ENCODE results near the gene PRR5L. TPM values are rescaled to one million over a fixed set of nuclear protein-coding genes. Genes with fewer than 3 reads are reported as not detected.

Gene PRR5L
- total and polyA plus RNA-seq, 9 of the 15 experiments (the other 6 are each of a cell fraction or from before 2014, with no cell fraction given): 0.11 to 0.60 (median 0.36) TPM; not detected in 2

DNA sequence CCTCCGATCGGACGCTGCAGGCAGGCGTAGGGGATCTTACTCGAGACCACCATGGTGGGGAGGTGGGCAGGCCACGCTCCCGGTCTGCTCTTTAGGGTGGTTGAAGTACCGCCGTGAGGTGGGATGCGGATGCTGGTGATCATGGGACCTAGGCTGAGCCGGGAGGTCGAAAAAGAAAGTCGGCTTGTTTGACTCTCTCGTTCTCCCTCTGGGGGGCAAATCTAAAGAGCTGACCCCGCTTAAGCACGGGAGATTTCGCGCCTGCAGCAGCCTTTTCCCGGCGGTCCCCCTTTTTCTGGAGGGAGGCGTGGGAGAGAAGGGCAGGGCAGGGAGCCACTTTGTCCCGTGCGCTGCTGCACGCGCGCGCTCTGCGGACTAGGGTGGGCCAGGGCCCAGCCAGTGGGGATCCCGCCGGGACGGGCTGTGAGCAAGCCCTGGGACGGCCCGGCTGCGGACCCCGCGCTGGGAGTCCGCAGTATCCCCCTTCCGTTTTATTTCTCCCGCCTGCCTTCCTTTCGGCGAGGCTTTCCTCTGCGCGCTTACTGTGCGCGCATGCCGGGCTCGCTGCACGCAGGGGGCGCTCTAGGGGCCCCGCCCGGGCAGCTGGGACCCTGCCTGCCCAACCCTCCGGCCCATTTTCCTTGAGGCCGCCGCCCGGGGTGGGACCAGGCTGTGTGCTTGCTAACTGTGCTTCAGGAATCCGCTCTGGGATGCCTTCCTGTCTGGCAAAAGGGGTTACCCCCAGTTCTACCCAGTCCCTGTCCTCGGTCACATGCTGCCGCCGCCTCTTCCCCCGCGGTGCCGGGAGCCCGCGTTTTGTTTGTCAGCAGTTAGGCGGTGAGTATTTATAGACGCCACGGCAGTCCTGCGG, 81.0 kb downstream of the PRR5L start:
- Histone ChIP-seq H3K27ac (ENCODE audit: extremely low read depth, low read depth, low read length) (no peak overlapping the region), H3K9me1 (ENCODE audit: control insufficient read depth, insufficient read depth, low read length) (no peaks in the 10 kb centered on the region), H3K4me1 (replicated peaks in 1 of 2; ENCODE audit: control insufficient read depth in 2 of 2, insufficient read depth in 2 of 2, low read length in 2 of 2) (peaks cover 0 to 15% of the 10 kb centered on the region in 2 experiments; a peak in 1 of 5 replicates), H3K27me3 (ENCODE audit: control insufficient read depth in 2 of 2, insufficient read depth in 2 of 2, low read length in 2 of 2) (peaks cover 35 to 38% of the 10 kb centered on the region in 2 experiments), H3K4me2 (ENCODE audit: insufficient read depth, low read length) (no peak overlapping the region), H3K79me2 (ENCODE audit: control insufficient read depth, insufficient read depth, low read length) (no peaks in the 10 kb centered on the region), H3K4me3 (no peak overlapping the region), H2AFZ (ENCODE audit: low read depth, low read length) (no peak overlapping the region), H3K9ac (ENCODE audit: insufficient read depth in 1 of 2, low read depth in 2 of 2, low read length in 2 of 2) (no peak overlapping the region), H4K20me1 (replicated peaks; ENCODE audit: control insufficient read depth, insufficient read depth, low read length) (no peaks in the 10 kb centered on the region), H3K36me3 (ENCODE audit: control insufficient read depth, insufficient read depth, low read length) (no peaks in the 10 kb centered on the region), H3K9me3 (replicated peaks; ENCODE audit: control insufficient read depth, insufficient read depth, low read depth, low read length) (no peaks in the 10 kb centered on the region)
- ChIA-PET POLR2A (interaction anchor here (0.6 to 1.1 kb wide), 2 partner anchors 8 to 27 kb away, joined by 3 read pairs; no protein-coding TSS in a partner anchor), CTCF (ENCODE audit: low intra/inter-chr PET ratio) (no interaction called here)
- TF ChIP-seq, protein P1, sequence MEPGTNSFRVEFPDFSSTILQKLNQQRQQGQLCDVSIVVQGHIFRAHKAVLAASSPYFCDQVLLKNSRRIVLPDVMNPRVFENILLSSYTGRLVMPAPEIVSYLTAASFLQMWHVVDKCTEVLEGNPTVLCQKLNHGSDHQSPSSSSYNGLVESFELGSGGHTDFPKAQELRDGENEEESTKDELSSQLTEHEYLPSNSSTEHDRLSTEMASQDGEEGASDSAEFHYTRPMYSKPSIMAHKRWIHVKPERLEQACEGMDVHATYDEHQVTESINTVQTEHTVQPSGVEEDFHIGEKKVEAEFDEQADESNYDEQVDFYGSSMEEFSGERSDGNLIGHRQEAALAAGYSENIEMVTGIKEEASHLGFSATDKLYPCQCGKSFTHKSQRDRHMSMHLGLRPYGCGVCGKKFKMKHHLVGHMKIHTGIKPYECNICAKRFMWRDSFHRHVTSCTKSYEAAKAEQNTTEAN (CRISPR knock-in tag; IDR thresholded peaks at IDR 0.05): no peak
- TF ChIP-seq, protein P2, sequence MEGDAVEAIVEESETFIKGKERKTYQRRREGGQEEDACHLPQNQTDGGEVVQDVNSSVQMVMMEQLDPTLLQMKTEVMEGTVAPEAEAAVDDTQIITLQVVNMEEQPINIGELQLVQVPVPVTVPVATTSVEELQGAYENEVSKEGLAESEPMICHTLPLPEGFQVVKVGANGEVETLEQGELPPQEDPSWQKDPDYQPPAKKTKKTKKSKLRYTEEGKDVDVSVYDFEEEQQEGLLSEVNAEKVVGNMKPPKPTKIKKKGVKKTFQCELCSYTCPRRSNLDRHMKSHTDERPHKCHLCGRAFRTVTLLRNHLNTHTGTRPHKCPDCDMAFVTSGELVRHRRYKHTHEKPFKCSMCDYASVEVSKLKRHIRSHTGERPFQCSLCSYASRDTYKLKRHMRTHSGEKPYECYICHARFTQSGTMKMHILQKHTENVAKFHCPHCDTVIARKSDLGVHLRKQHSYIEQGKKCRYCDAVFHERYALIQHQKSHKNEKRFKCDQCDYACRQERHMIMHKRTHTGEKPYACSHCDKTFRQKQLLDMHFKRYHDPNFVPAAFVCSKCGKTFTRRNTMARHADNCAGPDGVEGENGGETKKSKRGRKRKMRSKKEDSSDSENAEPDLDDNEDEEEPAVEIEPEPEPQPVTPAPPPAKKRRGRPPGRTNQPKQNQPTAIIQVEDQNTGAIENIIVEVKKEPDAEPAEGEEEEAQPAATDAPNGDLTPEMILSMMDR (IDR thresholded peaks at IDR 0.05 in 2 of 3, conservative IDR thresholded peaks at IDR 0.05 in 1 of 3; ENCODE audit: insufficient read depth in 2 of 3, low read depth in 1 of 3, low read length in 3 of 3): 0 out of 6 replicates have a peak, but pooled peaks of 1 of the 3 experiments have one; percentile 4
- WGBS (ENCODE audit: insufficient coverage, low coverage, missing lambda C conversion rate): 20% methylated on average over 52 of the region's 68 CpGs
- BruUV-seq (replicated peaks): no TSS peak
- in situ Hi-C loops (cut with MboI): no loop called here
- intact Hi-C loops (cut with micrococcal nuclease): no loop called here
- no peak for FAIRE-seq
- no peak for DNase-seq (ENCODE audit: extremely low read depth in 1 of 4, low spot score in 3 of 4)
- peak; percentile 36; the same call in 1 of the 3 replicates for ATAC-seq

Data from K562 (cell line).